GM18870 (cell line): ENCODE results near the gene CREBBP.

Source experiments
- ATAC-seq: cut with Tn5 transposase; IDR thresholded peaks from one replicate; pipeline ENCODE4 v1.9.1; 2021; ENCODE audit warnings: moderate library complexity; ENCODE audit not compliant: unreplicated experiment

The CREBBP gene

GRCh38 chr16:3738541-3738940, 142.0 kb downstream of the CREBBP start:
- ATAC-seq = no peak

- ATAC-seq = no peak
These were observed 142.4 kb downstream of the CREBBP start for GRCh38 chr16:3738128-3738527.

- ATAC-seq = no peak
These were observed 143.3 kb downstream of the CREBBP start for GRCh38 chr16:3737181-3737580.

- no peak for ATAC-seq
These were observed 144.4 kb downstream of the CREBBP start for GRCh38 chr16:3736116-3736515.

- no peak for ATAC-seq
These were observed 145.0 kb downstream of the CREBBP start for GRCh38 chr16:3735541-3735940.

GRCh38 chr16:3734758-3735221, 145.7 kb downstream of the CREBBP start:
- ATAC-seq = no peak

- no peak for ATAC-seq
These were observed 146.3 kb downstream of the CREBBP start for GRCh38 chr16:3734084-3734757.

- no peak for ATAC-seq
These were observed 148.3 kb downstream of the CREBBP start for GRCh38 chr16:3732171-3732570.

GRCh38 chr16:3731126-3731935, 149.2 kb downstream of the CREBBP start:
- no peak for ATAC-seq

- no peak for ATAC-seq
These were observed 150.1 kb downstream of the CREBBP start for GRCh38 chr16:3730161-3731125.

- no peak for ATAC-seq
These were observed 151.1 kb downstream of the CREBBP start for GRCh38 chr16:3729161-3730112.

GRCh38 chr16:3728424-3729160, 151.9 kb downstream of the CREBBP start:
- ATAC-seq = no peak

- no peak for ATAC-seq
These were observed 152.6 kb downstream of the CREBBP start for GRCh38 chr16:3727806-3728381.

GRCh38 chr16:3726021-3726687, 154.4 kb downstream of the CREBBP start:
- no peak for ATAC-seq

GRCh38 chr16:3725276-3725675, 155.2 kb downstream of the CREBBP start:
- ATAC-seq = no peak

- no peak for ATAC-seq
These were observed 158.0 kb downstream of the CREBBP start for GRCh38 chr16:3722508-3722907.

GRCh38 chr16:3720418-3720817, 160.1 kb downstream of the CREBBP start:
- ATAC-seq = no peak

GRCh38 chr16:3718628-3719027, 161.9 kb downstream of the CREBBP start:
- no peak for ATAC-seq
